Measurements from ENCODE around the gene PHF20. TPM values are rescaled to one million over a fixed set of nuclear protein-coding genes. Genes with fewer than 3 reads are reported as not detected.
A peak's percentile ranks its signal among the peaks of the same experiment; 100 is the strongest.

Gene PHF20
- total and polyA plus RNA-seq, 9 donors: 17.6 to 70.0 (median 47.0) TPM

- WGBS, 3 donors: 59 to 63% (median 61%) methylated on average over 7 of the region's 7 CpGs
- H3K27me3 ChIP-seq: no peaks in the 10 kb centered on the region
- peaks cover 1% of the 10 kb centered on the region for H3K4me1 ChIP-seq (ENCODE audit: insufficient read depth)
- intact Hi-C loops (cut with DNase I): no loop called here
- H3K27ac ChIP-seq: no peak overlapping the region
- H3K4me3 ChIP-seq: no peak overlapping the region
- DNase-seq: no peak
- TF ChIP-seq EP300 (IDR thresholded peaks at IDR 0.05): no peak
- TF ChIP-seq POLR2A (IDR thresholded peaks at IDR 0.05): no peak
- TF ChIP-seq CTCF (IDR thresholded peaks at IDR 0.05): no peak
- no peaks in the 10 kb centered on the region for H3K9me3 ChIP-seq
- no peaks in the 10 kb centered on the region for H3K36me3 ChIP-seq
These were observed 98.9 kb downstream of the PHF20 start for GRCh38 chr20:35870541-35871258.

GRCh38 chr20:35871259-35871771 is 99.5 kb downstream of the PHF20 start:
- no peak overlapping the region for H3K4me3 ChIP-seq
- peak in 4 of 5 donors; percentile 36 to 56 (median 48) for DNase-seq
- H3K27ac ChIP-seq: no peak overlapping the region
- no peaks in the 10 kb centered on the region for H3K36me3 ChIP-seq
- intact Hi-C loops (cut with DNase I): no loop called here
- no peak for TF ChIP-seq EP300 (IDR thresholded peaks at IDR 0.05)
- no peak for TF ChIP-seq POLR2A (IDR thresholded peaks at IDR 0.05)
- TF ChIP-seq CTCF (IDR thresholded peaks at IDR 0.05): no peak
- 12 to 25% (median 15%) methylated on average over 5 of the region's 5 CpGs for WGBS, 3 donors
- no peaks in the 10 kb centered on the region for H3K27me3 ChIP-seq
- no peaks in the 10 kb centered on the region for H3K4me1 ChIP-seq (ENCODE audit: insufficient read depth)
- no peaks in the 10 kb centered on the region for H3K9me3 ChIP-seq

- Histone ChIP-seq H3K27ac (no peak overlapping the region), H3K9me3 (no peaks in the 10 kb centered on the region), H3K36me3 (no peaks in the 10 kb centered on the region), H3K4me1 (ENCODE audit: insufficient read depth) (no peaks in the 10 kb centered on the region), H3K27me3 (no peaks in the 10 kb centered on the region), H3K4me3 (no peak overlapping the region)
- intact Hi-C loops (cut with DNase I): no loop called here
- no peak for DNase-seq
- WGBS, 3 donors: 82 to 91% (median 85%) methylated on average over 3 of the region's 3 CpGs
- TF ChIP-seq POLR2A (IDR thresholded peaks at IDR 0.05) (no peak), EP300 (IDR thresholded peaks at IDR 0.05) (no peak), CTCF (IDR thresholded peaks at IDR 0.05) (no peak)
These were observed 104.2 kb downstream of the PHF20 start for GRCh38 chr20:35876033-35876320.

- Histone ChIP-seq H3K27me3 (no peaks in the 10 kb centered on the region), H3K4me3 (no peak overlapping the region), H3K36me3 (no peaks in the 10 kb centered on the region), H3K4me1 (ENCODE audit: insufficient read depth) (no peaks in the 10 kb centered on the region), H3K27ac (no peak overlapping the region), H3K9me3 (no peaks in the 10 kb centered on the region)
- no peak for DNase-seq
- 90 to 96% (median 95%) methylated on average over 2 of the region's 2 CpGs for WGBS, 3 donors
- intact Hi-C loops (cut with DNase I): no loop called here
- TF ChIP-seq EP300 (IDR thresholded peaks at IDR 0.05) (no peak), CTCF (IDR thresholded peaks at IDR 0.05) (no peak), POLR2A (IDR thresholded peaks at IDR 0.05) (no peak)
These were observed 105.8 kb downstream of the PHF20 start for GRCh38 chr20:35877611-35878010.

All from ovary (tissue), 9 donors.